ENCODE measurements around the gene RNF31. TPM values are rescaled to one million over a fixed set of nuclear protein-coding genes. Genes with fewer than 3 reads are reported as not detected.
A peak's percentile ranks its signal among the peaks of the same experiment; 100 is the strongest.

RNF31 gene
- total and polyA plus RNA-seq, 2 of the 13 experiments (the other 11 are each of a cell fraction or from before 2014, with no cell fraction given): 48.2 to 86.8 TPM

GRCh38 chr14:24146978-24147760, at the start of gene RNF31 (continued):
- TF ChIP-seq ZFP90 (CRISPR knock-in tag; IDR thresholded peaks at IDR 0.05; ENCODE audit: borderline replicate concordance) (0 out of 2 replicates have a peak, but pooled peaks have one; percentile 5), ZFP36L2 (CRISPR knock-in tag; IDR thresholded peaks at IDR 0.05) (no peak; the same call in 1 of the 2 replicates), ARNT (IDR thresholded peaks at IDR 0.05) (no peak), FOXO1 (CRISPR knock-in tag; IDR thresholded peaks at IDR 0.05) (peak; percentile 71), ATF7-NPFF (CRISPR knock-in tag; IDR thresholded peaks at IDR 0.05; ENCODE audit: low read depth) (peak; percentile 11; the same call in 1 of the 2 replicates), FUBP1 (CRISPR knock-in tag; IDR thresholded peaks at IDR 0.05; ENCODE audit: borderline replicate concordance) (0 out of 2 replicates have a peak, but pooled peaks have one; percentile 19), HMGXB4 (CRISPR knock-in tag; IDR thresholded peaks at IDR 0.05; ENCODE audit: borderline replicate concordance in 1 of 2, low read depth in 1 of 2) (peak; percentile 59 to 67), KLF15 (CRISPR knock-in tag; IDR thresholded peaks at IDR 0.05; ENCODE audit: borderline replicate concordance) (no peak; the same call in 1 of the 2 replicates), HIVEP1 (CRISPR knock-in tag; IDR thresholded peaks at IDR 0.05) (peak; percentile 58), ATF5 (CRISPR knock-in tag; IDR thresholded peaks at IDR 0.05; ENCODE audit: low read depth) (peak; percentile 18; the same call in 1 of the 2 replicates), PREB (CRISPR knock-in tag; IDR thresholded peaks at IDR 0.05) (peak; percentile 93; the same call in 1 of the 2 replicates), TCF7 (IDR thresholded peaks at IDR 0.05; ENCODE audit: low read depth) (no peak), AGO2 (optimal IDR thresholded peaks at IDR 0.05; ENCODE audit: low read depth, low read length) (peak; percentile 84), ZNF598 (CRISPR knock-in tag; IDR thresholded peaks at IDR 0.05; ENCODE audit: borderline replicate concordance) (peak; percentile 23; the same call in 1 of the 2 replicates), REXO4 (CRISPR knock-in tag; IDR thresholded peaks at IDR 0.05; ENCODE audit: borderline replicate concordance) (peak; percentile 87; the same call in 1 of the 2 replicates), ZNF597 (CRISPR knock-in tag; IDR thresholded peaks at IDR 0.05) (0 out of 2 replicates have a peak, but pooled peaks have one; percentile 88), NBN (conservative IDR thresholded peaks at IDR 0.05) (no peak), KDM2A (CRISPR knock-in tag; IDR thresholded peaks at IDR 0.05; ENCODE audit: borderline replicate concordance, low read depth) (peak; percentile 69; the same call in 1 of the 2 replicates)

Measured in HepG2 (cell line).